PC-9 (cell line): ENCODE results near the gene SMARCA4. TPM values are rescaled to one million over a fixed set of nuclear protein-coding genes. Genes with fewer than 3 reads are reported as not detected.

Experiments used
- BruUV-seq: library from RNA; stranded (reverse); fragments of 400-500 nt; replicated peaks from 2 replicates; lab custom pipeline; 2021; lab: Mats Ljungman, UMichigan
- CTCF ChIA-PET: fragments of 300-600 bp; sonication (Branson Sonifier 250); formaldehyde crosslinking; loops from one replicate; lab custom pipeline; 2022; ENCODE audit warnings: antibody characterized with exemption; lab: Charles Lee
- POLR2A ChIA-PET: fragments of 300-600 bp; sonication (Branson Sonifier 250); formaldehyde crosslinking; loops from one replicate; lab custom pipeline; 2022; ENCODE audit warnings: antibody characterized with exemption; ENCODE audit not compliant: unreplicated experiment; lab: Charles Lee
- DNase-seq, 2 experiments: peaks; one replicate each; pipeline versions ENCODE4 v3.0.0 to v3.0.0-alpha.2; 2015 to 2022; ENCODE audit warnings: mixed read lengths in 1 of 2
- H2AFZ ChIP-seq: fragments of 200-600 bp; sonication (generic); 2 replicates; pipeline ENCODE4 v1.8.1; 2017; ENCODE audit warnings: antibody characterized with exemption
- H3F3A ChIP-seq: fragments of 200-600 bp; sonication (generic); 2 replicates; pipeline ENCODE4 v1.8.1; 2017; ENCODE audit warnings: antibody characterized with exemption, mild to moderate bottlenecking, low read depth; ENCODE audit not compliant: insufficient read depth
- H3K27ac ChIP-seq: fragments of 200-600 bp; sonication (generic); 2 replicates; pipeline ENCODE4 v1.6.1; 2016; ENCODE audit warnings: mixed run types
- H3K27me3 ChIP-seq: fragments of 200-600 bp; sonication (generic); 2 replicates; pipeline ENCODE4 v1.6.1; 2016; ENCODE audit warnings: low read depth, mixed run types; ENCODE audit not compliant: insufficient read depth
- H3K36me3 ChIP-seq: fragments of 200-600 bp; sonication (generic); 2 replicates; pipeline ENCODE4 v1.6.1; 2016; ENCODE audit warnings: low read depth, mixed run types
- H3K4me1 ChIP-seq: fragments of 200-600 bp; sonication (generic); replicated peaks from 2 replicates; pipeline ENCODE4 v1.6.1; 2016; ENCODE audit warnings: mixed run types; ENCODE audit not compliant: insufficient read depth
- H3K4me2 ChIP-seq: fragments of 200-600 bp; sonication (generic); 2 replicates; pipeline ENCODE4 v1.6.1; 2017; ENCODE audit warnings: mixed run types
- H3K4me3 ChIP-seq: fragments of 200-600 bp; sonication (generic); 2 replicates; pipeline ENCODE4 v1.6.1; 2016; ENCODE audit warnings: mixed run types
- H3K79me2 ChIP-seq: fragments of 200-600 bp; sonication (generic); 2 replicates; pipeline ENCODE4 v1.6.1; 2017; ENCODE audit warnings: low read depth, mixed run types
- H3K9me2 ChIP-seq: fragments of 200-600 bp; sonication (generic); 2 replicates; pipeline ENCODE4 v1.8.1; 2017; ENCODE audit warnings: mild to moderate bottlenecking; ENCODE audit not compliant: insufficient read depth
- H3K9me3 ChIP-seq: fragments of 200-600 bp; sonication (generic); 2 replicates; pipeline ENCODE4 v1.8.1; 2016; ENCODE audit warnings: low read depth; ENCODE audit not compliant: insufficient read depth
- H4K20me1 ChIP-seq: fragments of 200-600 bp; sonication (generic); 2 replicates; pipeline ENCODE4 v1.8.1; 2017; ENCODE audit not compliant: insufficient read depth
- CTCF ChIP-seq: fragments of 200-600 bp; sonication (generic); conservative IDR thresholded peaks from 2 replicates; pipeline ENCODE4 v1.6.1; 2017; ENCODE audit warnings: mixed run types, antibody characterized with exemption, mild to moderate bottlenecking, moderate library complexity
- EZH2 ChIP-seq: fragments of 200-600 bp; sonication (generic); IDR thresholded peaks from 2 replicates; pipeline ENCODE4 v1.8.0; 2017; ENCODE audit warnings: antibody characterized with exemption, low read depth
- intact Hi-C: fragments of 100-400 bp; cut with micrococcal nuclease; formaldehyde crosslinking; loops from one replicate; pipeline ENCODE4 v1.10.0; 2022; ENCODE audit not compliant: unreplicated experiment
- total RNA-seq: library from RNA; stranded (reverse); gene quantifications from 2 replicates; pipeline ENCODE4 v1.2.3, GENCODE V29; 2021

Gene SMARCA4
- total RNA-seq, 1 experiment from 2014 or later, result 136 TPM

- TF ChIP-seq EZH2 (no peak), CTCF (no peak)
- no peaks in the 10 kb centered on the region for H3K4me1 ChIP-seq
- BruUV-seq, result no TSS peak
- H3K4me3 ChIP-seq, result no peak overlapping the region
- no peak overlapping the region for H2AFZ ChIP-seq
- ChIA-PET CTCF (no interaction called here), POLR2A (interaction anchor here (0.5 kb wide), 1 partner anchor 97 kb away, joined by 3 read pairs; no protein-coding TSS in a partner anchor)
- peaks cover 22% of the 10 kb centered on the region for H3F3A ChIP-seq
- no peaks in the 10 kb centered on the region for H3K9me2 ChIP-seq
- 0 out of 2 replicates have a peak, but pooled peaks cover 8% of the 10 kb centered on the region for H4K20me1 ChIP-seq
- H3K4me2 ChIP-seq, result no peak overlapping the region
- DNase-seq, result no peak
- intact Hi-C loops, result no loop called here
- H3K27ac ChIP-seq, result no peak overlapping the region
- H3K79me2 ChIP-seq, result no peaks in the 10 kb centered on the region
- 0 out of 2 replicates have a peak, but pooled peaks cover 13% of the 10 kb centered on the region for H3K36me3 ChIP-seq
- H3K9me3 ChIP-seq, result no peaks in the 10 kb centered on the region
- H3K27me3 ChIP-seq, result no peaks in the 10 kb centered on the region
Measured at GRCh38 chr19:11045536-11045935, 84.7 kb downstream of the SMARCA4 start.

GRCh38 chr19:11046605-11047354 lies 86.0 kb downstream of the SMARCA4 start:
- Histone ChIP-seq H2AFZ (no peak overlapping the region), H3K4me2 (no peak overlapping the region), H4K20me1 (0 out of 2 replicates have a peak, but pooled peaks cover 8% of the 10 kb centered on the region), H3K9me2 (no peaks in the 10 kb centered on the region), H3K27ac (no peak overlapping the region), H3K4me1 (no peaks in the 10 kb centered on the region), H3K4me3 (no peak overlapping the region), H3K79me2 (no peaks in the 10 kb centered on the region), H3K9me3 (no peaks in the 10 kb centered on the region), H3K27me3 (no peaks in the 10 kb centered on the region), H3F3A (peaks cover 22% of the 10 kb centered on the region), H3K36me3 (0 out of 2 replicates have a peak, but pooled peaks cover 13% of the 10 kb centered on the region)
- TF ChIP-seq CTCF, result no peak
- TF ChIP-seq EZH2, result no peak
- ChIA-PET CTCF (no interaction called here), POLR2A (no interaction called here)
- intact Hi-C loops, result no loop called here
- no peak for DNase-seq
- BruUV-seq, result no TSS peak

DNA sequence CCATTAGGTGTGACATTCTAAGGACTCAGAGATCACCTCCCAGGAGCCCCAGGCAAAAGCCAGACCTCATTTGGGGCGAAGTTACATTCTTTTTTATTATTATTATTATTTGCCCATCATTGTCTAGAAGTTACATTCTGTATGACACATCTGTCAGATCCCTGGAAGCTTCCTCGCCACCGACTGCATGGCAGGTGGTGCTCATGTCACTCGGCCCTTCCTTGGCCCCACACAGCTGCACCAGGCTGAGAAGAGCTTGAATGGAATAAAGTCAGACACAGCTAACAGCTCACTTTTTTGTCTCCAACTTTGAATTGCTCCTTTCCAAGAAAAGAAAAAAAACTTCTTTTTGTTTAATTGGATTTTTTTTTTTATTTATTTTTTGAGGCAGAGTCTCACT lies 87.0 kb downstream of the SMARCA4 start:
- Histone ChIP-seq H3K27me3 (no peaks in the 10 kb centered on the region), H3K4me2 (no peak overlapping the region), H2AFZ (no peak overlapping the region), H3F3A (peaks cover 18% of the 10 kb centered on the region), H3K36me3 (0 out of 2 replicates have a peak, but pooled peaks cover 13% of the 10 kb centered on the region), H3K4me3 (no peak overlapping the region), H3K9me3 (no peaks in the 10 kb centered on the region), H3K9me2 (no peaks in the 10 kb centered on the region), H3K4me1 (no peaks in the 10 kb centered on the region), H4K20me1 (0 out of 2 replicates have a peak, but pooled peaks cover 8% of the 10 kb centered on the region), H3K27ac (no peak overlapping the region), H3K79me2 (no peaks in the 10 kb centered on the region)
- BruUV-seq, result no TSS peak
- POLR2A ChIA-PET, result no interaction called here
- intact Hi-C loops, result no loop called here
- DNase-seq, result no peak
- no peak for TF ChIP-seq EZH2
- TF ChIP-seq CTCF, result no peak
- CTCF ChIA-PET, result no interaction called here
